Progenitor cell of endocrine pancreas (in vitro differentiated cells): ENCODE results near the gene EVA1A. TPM values are rescaled to one million over a fixed set of nuclear protein-coding genes. Genes with fewer than 3 reads are reported as not detected.

ENCODE experiments used
- DNase-seq: peaks from one replicate; pipeline ENCODE4 v3.0.0; 2021; ENCODE audit warnings: low spot score; ENCODE audit not compliant: unreplicated experiment
- H3K27ac Mint-ChIP-seq: 2 replicates; pipeline ENCODE4 v1.8.0; 2021; ENCODE audit warnings: mild to moderate bottlenecking, moderate library complexity, mixed read lengths
- H3K27me3 Mint-ChIP-seq: 2 replicates; pipeline ENCODE4 v1.8.0; 2021; ENCODE audit warnings: mixed read lengths
- H3K36me3 Mint-ChIP-seq: 2 replicates; pipeline ENCODE4 v1.8.0; 2022; ENCODE audit warnings: mixed read lengths; ENCODE audit not compliant: insufficient read depth
- H3K4me1 Mint-ChIP-seq: 2 replicates; pipeline ENCODE4 v1.8.0; 2021; ENCODE audit warnings: low read depth, mixed read lengths
- H3K4me3 Mint-ChIP-seq: 2 replicates; pipeline ENCODE4 v1.8.0; 2021; ENCODE audit warnings: low read depth, mild to moderate bottlenecking, moderate library complexity, mixed read lengths
- H3K9me3 Mint-ChIP-seq: 2 replicates; pipeline ENCODE4 v1.8.0; 2021; ENCODE audit warnings: low read depth, mixed read lengths
- CTCF ChIP-seq: fragments of 200-600 bp; sonication (generic); IDR thresholded peaks from one replicate; pipeline ENCODE4 v1.5.0; 2021; ENCODE audit warnings: antibody characterized with exemption, mild to moderate bottlenecking; ENCODE audit not compliant: unreplicated experiment
- total RNA-seq: library from RNA; stranded (reverse); gene quantifications from 2 replicates; pipeline ENCODE4 v1.2.1, GENCODE V29; 2021

EVA1A gene
- total RNA-seq, 1 donor from 2014 or later = 10.9 TPM

GRCh38 chr2:75557474-75558133 is 3.1 kb downstream of the EVA1A start:
- Mint-ChIP-seq H3K4me1 (peaks cover 18% of the 10 kb centered on the region), H3K4me3 (no peak overlapping the region), H3K27me3 (peaks cover 3% of the 10 kb centered on the region), H3K27ac (no peak overlapping the region), H3K36me3 (no peaks in the 10 kb centered on the region), H3K9me3 (no peaks in the 10 kb centered on the region)
- DNase-seq = no peak
- TF ChIP-seq CTCF = no peak

DNA sequence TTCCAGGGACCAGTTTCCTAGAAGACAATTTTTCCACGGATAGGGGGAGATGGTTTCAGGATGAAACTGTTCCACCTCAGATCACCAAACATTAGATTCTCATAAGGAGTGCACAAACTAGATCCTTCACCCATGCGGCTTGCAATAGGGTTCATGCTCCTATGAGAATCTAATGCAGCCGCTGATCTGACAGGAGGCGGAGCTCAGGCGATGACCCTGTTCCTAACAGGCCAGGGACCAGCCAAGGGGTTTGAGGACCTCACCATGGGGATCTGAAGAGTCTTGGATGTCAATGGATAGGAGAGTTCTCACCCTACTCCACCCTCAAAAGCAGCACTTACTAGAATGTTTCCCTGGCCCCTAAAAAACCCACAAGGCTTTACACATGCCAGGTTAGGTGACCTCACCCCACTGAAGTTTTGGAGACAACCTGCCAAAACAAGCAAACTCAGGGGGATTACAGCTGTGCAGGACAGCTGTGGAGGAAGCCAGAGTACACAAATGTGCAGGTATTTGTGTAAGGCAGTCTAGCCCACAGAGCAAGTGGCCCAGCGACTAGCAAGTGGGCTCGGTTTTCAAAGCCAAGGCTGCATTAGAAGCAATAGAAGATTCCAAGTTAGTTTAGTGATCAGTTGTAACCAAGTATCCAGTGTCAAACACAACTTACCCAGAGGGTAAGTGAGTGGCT is 3.9 kb downstream of the EVA1A start:
- H3K36me3 Mint-ChIP-seq = peaks cover 2% of the 10 kb centered on the region
- peaks cover 3% of the 10 kb centered on the region for H3K27me3 Mint-ChIP-seq
- H3K9me3 Mint-ChIP-seq = no peaks in the 10 kb centered on the region
- peaks cover 16% of the 10 kb centered on the region for H3K4me1 Mint-ChIP-seq
- H3K27ac Mint-ChIP-seq = no peak overlapping the region
- DNase-seq = no peak
- no peak overlapping the region for H3K4me3 Mint-ChIP-seq
- no peak for TF ChIP-seq CTCF

- Mint-ChIP-seq H3K4me1 (peaks cover 7% of the 10 kb centered on the region), H3K36me3 (peaks cover 5% of the 10 kb centered on the region), H3K9me3 (no peaks in the 10 kb centered on the region), H3K4me3 (no peak overlapping the region), H3K27ac (no peak overlapping the region), H3K27me3 (no peaks in the 10 kb centered on the region)
- no peak for TF ChIP-seq CTCF
- DNase-seq = no peak
Observed at GRCh38 chr2:75555701-75556100, 5.0 kb downstream of the EVA1A start.

DNA sequence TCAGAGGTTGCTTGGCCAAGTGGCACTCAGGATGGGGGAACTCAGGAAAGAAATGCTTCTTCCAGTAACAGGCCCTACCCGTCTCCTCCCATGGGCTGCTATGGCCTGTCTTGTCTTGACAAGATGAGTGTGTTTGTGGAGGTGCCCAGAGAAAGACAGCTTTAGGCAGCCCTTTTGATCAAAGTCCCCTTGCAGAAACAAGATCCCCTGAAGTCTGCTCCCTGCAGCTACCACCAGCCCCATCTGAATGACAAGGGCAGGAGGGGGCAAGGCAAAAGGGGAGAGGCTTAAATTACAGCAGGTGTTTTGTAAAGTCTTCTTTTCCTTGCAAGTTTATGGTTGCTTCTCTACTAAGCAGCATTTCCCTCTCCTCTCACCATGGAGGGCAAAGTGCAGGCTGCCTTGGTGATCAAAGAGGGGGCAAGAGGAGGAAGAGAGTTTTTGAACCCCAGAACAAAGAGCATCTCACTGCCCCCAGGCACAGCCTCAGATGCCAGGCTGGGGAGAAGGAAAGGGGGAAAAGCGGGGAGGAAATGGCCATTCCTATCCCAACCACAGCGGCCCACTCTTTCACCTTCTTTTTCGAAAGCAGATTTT is 6.7 kb downstream of the EVA1A start:
- Mint-ChIP-seq H3K4me1 (peaks cover 6% of the 10 kb centered on the region), H3K27me3 (no peaks in the 10 kb centered on the region), H3K36me3 (peaks cover 11% of the 10 kb centered on the region), H3K9me3 (no peaks in the 10 kb centered on the region), H3K4me3 (no peak overlapping the region), H3K27ac (no peak overlapping the region)
- TF ChIP-seq CTCF = no peak
- no peak for DNase-seq

- TF ChIP-seq CTCF = no peak
- Mint-ChIP-seq H3K9me3 (no peaks in the 10 kb centered on the region), H3K4me1 (peaks cover 6% of the 10 kb centered on the region), H3K4me3 (no peak overlapping the region), H3K27me3 (no peaks in the 10 kb centered on the region), H3K36me3 (peaks cover 11% of the 10 kb centered on the region), H3K27ac (no peak overlapping the region)
- DNase-seq = no peak
Observed at GRCh38 chr2:75552222-75552621, 8.5 kb downstream of the EVA1A start.
